ENCODE results near the gene RAI14. TPM values are rescaled to one million over a fixed set of nuclear protein-coding genes. Genes with fewer than 3 reads are reported as not detected.
"Not testable (repeated sequence)": the region's sequence is repeated elsewhere in the genome, so short reads cannot be mapped to it uniquely, and the experiment has no call there.

The RAI14 gene
- total and polyA plus RNA-seq, 2 donors (not counting 3 experiments of a cell fraction or from before 2014, with no cell fraction given), result 114 to 369 TPM

GRCh38 chr5:34758514-34758913 is 102.4 kb downstream of the RAI14 start:
- dilution Hi-C loops (cut with MboI; ENCODE audit: extremely low pct_ligation_motif_present, low sequenced_read_pairs) (no loop called here), intact Hi-C loops (cut with micrococcal nuclease) (no loop called here)
- Histone ChIP-seq H3K27me3 (ENCODE audit: control insufficient read depth in 2 of 2, insufficient read depth in 2 of 2, low read length in 2 of 2) (no peaks in the 10 kb centered on the region), H3K9ac (replicated peaks; ENCODE audit: extremely low read depth, insufficient read depth, low read length) (no peak overlapping the region), H3K79me2 (ENCODE audit: control insufficient read depth, insufficient read depth, low read length) (peaks cover 95% of the 10 kb centered on the region), H3K4me1 (ENCODE audit: control insufficient read depth, extremely low read depth, insufficient read depth, low read length) (peaks cover 6% of the 10 kb centered on the region), H3K9me1 (replicated peaks; ENCODE audit: control insufficient read depth, extremely low read depth, insufficient read depth, low read length) (no peaks in the 10 kb centered on the region), H3K27ac (ENCODE audit: insufficient read depth, low read depth, low read length) (no peak overlapping the region), H2AFZ (ENCODE audit: low read depth, low read length) (no peak overlapping the region), H4K20me1 (replicated peaks; ENCODE audit: control insufficient read depth, extremely low read depth, insufficient read depth, low read length) (peaks cover 3% of the 10 kb centered on the region), H3K36me3 (ENCODE audit: control insufficient read depth in 2 of 2, extremely low read depth in 1 of 2, insufficient read depth in 2 of 2, low read length in 2 of 2) (peaks cover 26 to 32% of the 10 kb centered on the region in 2 experiments), H3K9me3 (replicated peaks; ENCODE audit: control insufficient read depth, insufficient read depth, low read length) (no peaks in the 10 kb centered on the region), H3K4me2 (ENCODE audit: insufficient read depth, low read length) (no peak overlapping the region), H3K4me3 (replicated peaks in 1 of 3; ENCODE audit: insufficient read depth in 1 of 3, low read depth in 1 of 3, low read length in 3 of 3) (no peak overlapping the region)
- TF ChIP-seq GATA2 (IDR thresholded peaks at IDR 0.05; ENCODE audit: insufficient read depth, insufficient read length, low read depth, low read length) (no peak), CTCF (IDR thresholded peaks at IDR 0.05; ENCODE audit: extremely low read depth in 1 of 2, insufficient read depth in 1 of 2, low read depth in 1 of 2, low read length in 2 of 2) (no peak), MYC (IDR thresholded peaks at IDR 0.05; ENCODE audit: low read depth, low read length) (no peak), EZH2 (IDR thresholded peaks at IDR 0.05; ENCODE audit: borderline replicate concordance, low read depth, low read length, severe bottlenecking) (no peak), JUN (IDR thresholded peaks at IDR 0.05; ENCODE audit: borderline replicate concordance, insufficient read depth, insufficient read length, low read depth) (no peak), POLR2AphosphoS5 (IDR thresholded peaks at IDR 0.05; ENCODE audit: insufficient read depth, low read depth, low read length) (no peak), FOS (IDR thresholded peaks at IDR 0.05; ENCODE audit: borderline replicate concordance, insufficient read depth, low read length) (no peak), POLR2A (IDR thresholded peaks at IDR 0.05; ENCODE audit: low read depth, low read length) (no peak)
- TF ChIP-seq, protein P1, sequence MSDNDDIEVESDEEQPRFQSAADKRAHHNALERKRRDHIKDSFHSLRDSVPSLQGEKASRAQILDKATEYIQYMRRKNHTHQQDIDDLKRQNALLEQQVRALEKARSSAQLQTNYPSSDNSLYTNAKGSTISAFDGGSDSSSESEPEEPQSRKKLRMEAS (IDR thresholded peaks at IDR 0.05; ENCODE audit: insufficient read depth, insufficient read length), result no peak
- POLR2A ChIA-PET, result no interaction called here
- no TSS peak for BruUV-seq (replicated peaks)
- FAIRE-seq (no peak), DNase-seq (ENCODE audit: low read depth, low spot score) (no peak)
- CTCF ChIA-PET, result no interaction called here

- H3K9me3 ChIP-seq (replicated peaks; ENCODE audit: control insufficient read depth, insufficient read depth, low read length); dilution Hi-C loops (cut with MboI; ENCODE audit: extremely low pct_ligation_motif_present, low sequenced_read_pairs); H3K27ac ChIP-seq (ENCODE audit: insufficient read depth, low read depth, low read length); H4K20me1 ChIP-seq (replicated peaks; ENCODE audit: control insufficient read depth, extremely low read depth, insufficient read depth, low read length); POLR2A ChIA-PET; H3K9ac ChIP-seq (replicated peaks; ENCODE audit: extremely low read depth, insufficient read depth, low read length); H3K4me1 ChIP-seq (ENCODE audit: control insufficient read depth, extremely low read depth, insufficient read depth, low read length); DNase-seq (ENCODE audit: low read depth, low spot score); H3K4me3 ChIP-seq (replicated peaks in 1 of 3; ENCODE audit: insufficient read depth in 1 of 3, low read depth in 1 of 3, low read length in 3 of 3); FAIRE-seq; H2AFZ ChIP-seq (ENCODE audit: low read depth, low read length); H3K27me3 ChIP-seq (ENCODE audit: control insufficient read depth in 2 of 2, insufficient read depth in 2 of 2, low read length in 2 of 2); intact Hi-C loops (cut with micrococcal nuclease); H3K9me1 ChIP-seq (replicated peaks; ENCODE audit: control insufficient read depth, extremely low read depth, insufficient read depth, low read length); H3K4me2 ChIP-seq (ENCODE audit: insufficient read depth, low read length); BruUV-seq (replicated peaks): not testable (repeated sequence)
- peaks cover 31 to 38% of the 10 kb centered on the region in 2 experiments for H3K36me3 ChIP-seq (ENCODE audit: control insufficient read depth in 2 of 2, extremely low read depth in 1 of 2, insufficient read depth in 2 of 2, low read length in 2 of 2)
- CTCF ChIA-PET, result interaction anchor here (0.6 kb wide), 1 partner anchor 134 kb away, joined by 3 read pairs; no protein-coding TSS in a partner anchor
- peaks cover 98% of the 10 kb centered on the region for H3K79me2 ChIP-seq (ENCODE audit: control insufficient read depth, insufficient read depth, low read length)
Measured at GRCh38 chr5:34759213-34759612, 103.1 kb downstream of the RAI14 start.

All from endothelial cell of umbilical vein (primary cell).